ENCODE data around the gene SLC7A5. TPM values are rescaled to one million over a fixed set of nuclear protein-coding genes. Genes with fewer than 3 reads are reported as not detected.
"Not testable (repeated sequence)": the region's sequence is repeated elsewhere in the genome, so short reads cannot be mapped to it uniquely, and the experiment has no call there.

The SLC7A5 gene
- polyA plus RNA-seq, 1 experiment = 60.2 TPM

DNA sequence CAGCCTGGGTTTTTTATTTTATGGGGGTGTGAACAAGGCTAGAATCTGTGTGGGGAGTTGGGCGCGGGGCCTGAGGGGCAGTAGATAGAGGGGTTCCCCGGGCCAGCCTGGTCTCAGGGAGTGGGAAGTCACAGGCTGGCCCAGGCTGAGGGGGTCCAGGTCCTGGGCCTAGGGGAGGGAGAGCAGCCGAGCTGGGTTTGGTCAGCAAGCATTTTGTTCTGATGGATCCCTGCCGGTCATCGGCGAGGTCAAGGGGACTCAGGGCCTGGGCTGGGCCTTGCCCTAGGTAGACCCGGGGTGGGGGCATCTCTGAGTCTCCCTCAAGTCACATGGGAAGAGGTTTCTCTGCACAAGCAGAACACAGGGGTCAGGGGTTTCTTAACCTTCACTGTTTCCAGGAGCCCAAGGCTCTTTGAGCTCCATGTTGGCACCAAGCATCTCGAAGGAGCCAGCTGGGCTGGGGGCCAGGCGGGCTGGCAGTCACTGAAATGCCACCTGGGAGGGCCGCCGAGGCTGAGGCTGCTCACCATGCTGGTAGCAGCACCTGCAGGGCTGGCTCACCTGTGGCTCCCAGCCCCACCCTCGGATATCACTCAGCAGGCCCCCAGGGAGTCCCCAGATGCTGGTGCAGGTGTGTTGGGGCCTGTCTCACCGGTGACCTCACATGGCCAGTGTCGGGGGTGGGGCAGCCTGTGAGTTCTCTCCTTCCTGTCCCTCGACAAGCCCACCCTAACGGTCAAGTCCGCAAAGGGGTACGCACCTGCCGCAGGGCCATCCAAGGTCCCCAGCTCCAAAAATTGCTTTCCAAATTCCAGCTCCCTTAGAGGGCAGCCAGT, 41.0 kb downstream of the SLC7A5 start:
- Histone ChIP-seq H3K36me3 (ENCODE audit: control insufficient read depth, insufficient read depth, low read length) (peaks cover 30% of the 10 kb centered on the region), H3K27me3 (ENCODE audit: control insufficient read depth, insufficient read depth, low read length) (no peaks in the 10 kb centered on the region), H3K4me3 (ENCODE audit: low read depth, low read length) (no peak overlapping the region)
- POLR2A ChIA-PET = no interaction called here
- no peak for DNase-seq (ENCODE audit: low read depth)
- TF ChIP-seq, protein P1, sequence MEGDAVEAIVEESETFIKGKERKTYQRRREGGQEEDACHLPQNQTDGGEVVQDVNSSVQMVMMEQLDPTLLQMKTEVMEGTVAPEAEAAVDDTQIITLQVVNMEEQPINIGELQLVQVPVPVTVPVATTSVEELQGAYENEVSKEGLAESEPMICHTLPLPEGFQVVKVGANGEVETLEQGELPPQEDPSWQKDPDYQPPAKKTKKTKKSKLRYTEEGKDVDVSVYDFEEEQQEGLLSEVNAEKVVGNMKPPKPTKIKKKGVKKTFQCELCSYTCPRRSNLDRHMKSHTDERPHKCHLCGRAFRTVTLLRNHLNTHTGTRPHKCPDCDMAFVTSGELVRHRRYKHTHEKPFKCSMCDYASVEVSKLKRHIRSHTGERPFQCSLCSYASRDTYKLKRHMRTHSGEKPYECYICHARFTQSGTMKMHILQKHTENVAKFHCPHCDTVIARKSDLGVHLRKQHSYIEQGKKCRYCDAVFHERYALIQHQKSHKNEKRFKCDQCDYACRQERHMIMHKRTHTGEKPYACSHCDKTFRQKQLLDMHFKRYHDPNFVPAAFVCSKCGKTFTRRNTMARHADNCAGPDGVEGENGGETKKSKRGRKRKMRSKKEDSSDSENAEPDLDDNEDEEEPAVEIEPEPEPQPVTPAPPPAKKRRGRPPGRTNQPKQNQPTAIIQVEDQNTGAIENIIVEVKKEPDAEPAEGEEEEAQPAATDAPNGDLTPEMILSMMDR (IDR thresholded peaks at IDR 0.05; ENCODE audit: insufficient read depth, low read depth, low read length) = no peak
- CTCF ChIA-PET = interaction anchor here (1.4 to 2.7 kb wide), 2 partner anchors 22 to 49 kb away, joined by 4 to 14 read pairs; no protein-coding TSS in a partner anchor

DNA sequence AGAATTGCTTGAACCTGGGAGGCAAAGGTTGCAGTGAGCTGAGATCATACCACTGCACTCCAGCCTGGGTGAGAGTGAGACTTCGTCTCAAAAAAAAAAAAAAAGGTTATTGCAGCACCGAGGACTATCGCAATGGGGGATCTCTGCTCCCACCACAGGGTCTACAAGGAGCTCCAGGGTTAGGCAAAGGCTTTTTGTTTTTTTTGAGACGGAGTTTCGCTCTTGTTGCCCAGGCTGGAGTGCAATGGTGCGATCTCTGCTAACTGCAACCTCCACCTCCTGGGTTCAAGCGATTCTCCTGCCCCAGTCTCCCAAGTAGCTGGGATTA, 41.8 kb downstream of the SLC7A5 start:
- H3K27me3 ChIP-seq (ENCODE audit: control insufficient read depth, insufficient read depth, low read length); DNase-seq (ENCODE audit: low read depth); H3K4me3 ChIP-seq (ENCODE audit: low read depth, low read length); POLR2A ChIA-PET: not testable (repeated sequence)
- H3K36me3 ChIP-seq (ENCODE audit: control insufficient read depth, insufficient read depth, low read length) = peaks cover 23% of the 10 kb centered on the region
- CTCF ChIA-PET = interaction anchor here (0.9 to 2.7 kb wide), 3 partner anchors 11 to 48 kb away, joined by 3 to 14 read pairs (median 5); no protein-coding TSS in a partner anchor

DNA sequence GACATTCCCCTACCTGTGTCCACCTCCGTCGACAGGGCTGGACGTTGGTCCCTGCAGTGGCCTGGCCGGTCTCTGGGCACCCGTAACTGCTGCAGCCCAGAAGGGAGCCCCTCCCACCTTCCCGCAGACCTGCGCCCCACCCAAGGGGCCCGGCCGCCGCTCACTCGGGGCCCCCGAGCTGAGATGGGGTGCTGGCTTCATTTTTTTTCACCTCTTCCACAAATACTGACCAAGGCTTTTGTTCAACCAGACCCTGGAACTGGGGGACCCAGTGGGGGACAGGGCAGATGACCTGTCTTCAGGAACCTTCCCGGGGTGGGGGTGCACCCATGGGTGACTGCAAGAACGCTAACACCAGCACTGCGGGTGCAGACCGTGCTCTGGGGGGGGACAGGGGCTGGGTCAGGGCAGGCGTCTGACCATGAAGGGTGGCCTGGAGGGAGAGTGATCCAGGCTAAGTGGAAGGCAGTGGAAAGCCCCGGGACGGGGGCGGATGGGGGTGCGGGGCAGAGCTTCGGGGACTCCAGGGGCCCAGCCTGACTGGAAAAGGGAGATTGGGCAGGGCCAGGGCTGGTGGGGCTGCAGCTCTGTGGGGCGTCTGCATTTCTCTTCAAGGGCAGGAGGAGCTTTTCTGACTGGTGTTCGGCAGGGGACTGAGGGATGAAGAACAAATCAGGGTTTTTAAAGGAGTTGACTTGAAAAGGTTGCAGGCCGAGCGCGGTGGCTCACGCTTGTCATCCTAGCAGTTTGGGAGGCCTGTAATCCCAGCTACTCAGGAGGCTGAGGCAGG, 42.3 kb downstream of the SLC7A5 start:
- ChIA-PET POLR2A (no interaction called here), CTCF (interaction anchor here (0.9 to 2.7 kb wide), 3 partner anchors 10 to 48 kb away, joined by 3 to 14 read pairs (median 5); no protein-coding TSS in a partner anchor)
- Histone ChIP-seq H3K27me3 (ENCODE audit: control insufficient read depth, insufficient read depth, low read length) (peaks cover 1% of the 10 kb centered on the region; the same call in 1 of the 2 replicates), H3K36me3 (ENCODE audit: control insufficient read depth, insufficient read depth, low read length) (peaks cover 19% of the 10 kb centered on the region), H3K4me3 (ENCODE audit: low read depth, low read length) (no peak overlapping the region)
- TF ChIP-seq, protein P1 (IDR thresholded peaks at IDR 0.05; ENCODE audit: insufficient read depth, low read depth, low read length) = no peak
- DNase-seq (ENCODE audit: low read depth) = no peak

DNA sequence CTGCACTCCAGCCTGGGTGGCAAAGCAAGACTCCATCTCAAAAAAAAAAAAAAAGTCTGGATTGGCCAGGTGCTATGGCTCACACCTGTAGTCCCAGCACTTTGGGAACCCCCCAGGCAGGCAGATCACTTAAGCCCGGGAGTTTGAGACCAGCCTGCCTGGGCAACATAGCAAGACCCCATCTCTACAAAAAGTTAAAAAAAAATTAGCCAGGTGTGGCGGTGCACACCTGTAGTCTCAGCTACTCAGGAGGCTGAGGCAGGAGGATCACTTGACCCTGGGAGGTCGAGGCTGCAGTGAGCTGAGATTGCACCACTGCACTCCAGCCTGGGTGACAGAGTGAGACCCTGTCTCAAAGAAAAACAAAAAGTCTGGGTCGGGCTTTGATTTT, 42.9 kb downstream of the SLC7A5 start:
- POLR2A ChIA-PET; H3K4me3 ChIP-seq (ENCODE audit: low read depth, low read length); DNase-seq (ENCODE audit: low read depth); H3K27me3 ChIP-seq (ENCODE audit: control insufficient read depth, insufficient read depth, low read length); CTCF ChIA-PET: not testable (repeated sequence)
- peaks cover 14% of the 10 kb centered on the region for H3K36me3 ChIP-seq (ENCODE audit: control insufficient read depth, insufficient read depth, low read length)

DNA sequence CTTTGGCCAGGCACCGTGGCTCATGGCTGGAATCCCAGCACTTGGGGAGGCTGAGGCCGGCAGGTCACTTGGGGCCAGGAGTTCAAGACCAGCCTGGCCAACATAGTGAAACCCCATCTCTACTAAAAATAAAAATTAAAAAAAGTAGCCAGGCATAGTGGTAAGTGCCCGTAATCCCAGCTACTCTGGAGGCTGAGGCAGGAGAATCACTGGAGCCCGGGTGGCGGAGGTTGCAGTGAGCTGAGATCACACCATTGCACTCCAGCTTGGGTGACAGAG, 43.5 kb downstream of the SLC7A5 start:
- CTCF ChIA-PET = interaction anchor here (1.0 to 1.4 kb wide), 3 partner anchors 24 to 83 kb away, joined by 3 to 7 read pairs (median 3); no protein-coding TSS in a partner anchor
- DNase-seq (ENCODE audit: low read depth); H3K27me3 ChIP-seq (ENCODE audit: control insufficient read depth, insufficient read depth, low read length); POLR2A ChIA-PET; H3K4me3 ChIP-seq (ENCODE audit: low read depth, low read length): not testable (repeated sequence)
- peaks cover 10% of the 10 kb centered on the region for H3K36me3 ChIP-seq (ENCODE audit: control insufficient read depth, insufficient read depth, low read length)

DNA sequence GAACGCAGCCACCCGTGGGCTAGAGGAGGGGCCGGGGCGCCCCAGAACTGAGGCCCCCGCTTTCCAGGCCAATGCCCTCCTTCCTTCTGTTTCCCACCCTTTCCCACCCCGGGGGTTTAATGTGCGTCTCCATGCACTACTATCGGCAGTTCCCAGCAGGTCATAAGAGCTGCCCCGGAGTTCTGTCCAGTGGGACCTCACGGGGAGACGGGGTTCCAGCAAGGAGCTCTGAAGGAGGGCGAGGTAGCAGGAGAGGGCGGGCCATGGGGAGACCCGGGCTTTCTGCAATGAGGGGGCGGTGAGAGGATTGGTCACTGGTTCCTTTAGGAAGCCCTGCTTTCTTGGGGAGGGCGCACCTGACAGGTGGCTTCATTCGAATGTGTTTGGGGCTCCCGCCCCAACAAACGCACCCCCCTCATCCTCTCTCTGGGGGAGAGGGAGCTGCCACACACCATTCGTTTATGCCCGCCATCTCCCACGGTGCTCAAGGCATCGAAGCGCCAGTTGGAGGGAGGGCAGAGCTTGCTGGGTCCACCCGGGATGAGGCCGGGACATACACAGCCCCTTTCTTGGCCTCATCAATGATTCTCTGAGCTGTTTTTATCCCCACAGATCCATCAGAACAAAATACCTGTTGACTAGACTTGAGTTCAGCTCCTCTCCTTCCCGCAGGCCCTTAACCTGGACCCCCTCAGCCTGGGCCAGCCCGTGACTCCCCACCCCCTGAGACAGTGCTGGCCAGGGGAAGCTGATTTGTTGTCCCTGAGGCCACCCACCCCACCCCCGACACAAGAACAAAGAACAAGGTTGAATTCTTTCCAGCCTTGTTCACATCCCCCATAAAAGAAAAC, 44.1 kb downstream of the SLC7A5 start:
- Histone ChIP-seq H3K4me3 (ENCODE audit: low read depth, low read length) (no peak overlapping the region), H3K27me3 (ENCODE audit: control insufficient read depth, insufficient read depth, low read length) (peaks cover 1% of the 10 kb centered on the region; the same call in 1 of the 2 replicates), H3K36me3 (ENCODE audit: control insufficient read depth, insufficient read depth, low read length) (peaks cover 6% of the 10 kb centered on the region)
- ChIA-PET POLR2A (no interaction called here), CTCF (interaction anchor here (1.0 to 1.4 kb wide), 3 partner anchors 24 to 83 kb away, joined by 3 to 7 read pairs (median 3); no protein-coding TSS in a partner anchor)
- TF ChIP-seq, protein P1 (IDR thresholded peaks at IDR 0.05; ENCODE audit: insufficient read depth, low read depth, low read length) = no peak
- no peak for DNase-seq (ENCODE audit: low read depth)

Data from BJ (cell line).